GM21576 (cell line): ENCODE results near the gene LRP2BP.

Experiments used
- ATAC-seq: cut with Tn5 transposase; IDR thresholded peaks from one replicate; pipeline ENCODE4 v1.9.1; 2021; ENCODE audit warnings: mild to moderate bottlenecking, moderate library complexity; ENCODE audit not compliant: unreplicated experiment

The LRP2BP gene

GRCh38 chr4:185395956-185396723, 416 bp upstream of the LRP2BP start:
- ATAC-seq, result peak; percentile 76

- ATAC-seq, result no peak
These were observed 1.0 kb downstream of the LRP2BP start for GRCh38 chr4:185394568-185395237.

GRCh38 chr4:185392156-185392555, 3.6 kb downstream of the LRP2BP start:
- no peak for ATAC-seq

- no peak for ATAC-seq
These were observed 4.8 kb downstream of the LRP2BP start for GRCh38 chr4:185390941-185391340.

- no peak for ATAC-seq
These were observed 7.8 kb downstream of the LRP2BP start for GRCh38 chr4:185387957-185388356.

GRCh38 chr4:185384930-185385331, 10.8 kb downstream of the LRP2BP start:
- no peak for ATAC-seq

GRCh38 chr4:185384061-185384460, 11.7 kb downstream of the LRP2BP start:
- ATAC-seq, result no peak

GRCh38 chr4:185383451-185383850, 12.3 kb downstream of the LRP2BP start:
- no peak for ATAC-seq

GRCh38 chr4:185382754-185383153, 13.0 kb downstream of the LRP2BP start:
- no peak for ATAC-seq

- no peak for ATAC-seq
These were observed 14.2 kb downstream of the LRP2BP start for GRCh38 chr4:185381288-185382196.

GRCh38 chr4:185380320-185380719, 15.4 kb downstream of the LRP2BP start:
- ATAC-seq, result no peak

GRCh38 chr4:185379326-185380295, 16.1 kb downstream of the LRP2BP start:
- no peak for ATAC-seq

GRCh38 chr4:185378264-185378663, 17.5 kb downstream of the LRP2BP start:
- ATAC-seq, result no peak

GRCh38 chr4:185374573-185374972, 21.2 kb downstream of the LRP2BP start:
- ATAC-seq, result no peak

- no peak for ATAC-seq
These were observed 21.7 kb downstream of the LRP2BP start for GRCh38 chr4:185374027-185374426.

- no peak for ATAC-seq
These were observed 24.0 kb downstream of the LRP2BP start for GRCh38 chr4:185371702-185372101.

GRCh38 chr4:185370268-185370949, 25.3 kb downstream of the LRP2BP start:
- ATAC-seq, result no peak

- ATAC-seq, result no peak
These were observed 26.0 kb downstream of the LRP2BP start for GRCh38 chr4:185369731-185370130.

- no peak for ATAC-seq
These were observed 30.8 kb downstream of the LRP2BP start for GRCh38 chr4:185364886-185365285.

GRCh38 chr4:185363251-185363650, 32.5 kb downstream of the LRP2BP start:
- ATAC-seq, result no peak
